CD4-positive, alpha-beta T cell treated with Interferon gamma for 1 hour (primary cell): Measurements from ENCODE around the gene ARRDC2.
A peak's percentile ranks its signal among the peaks of the same experiment; 100 is the strongest.
"Not testable (repeated sequence)": the region's sequence is repeated elsewhere in the genome, so short reads cannot be mapped to it uniquely, and the experiment has no call there.

Experiments used
- DNase-seq: peaks from one replicate; pipeline ENCODE4 v3.0.0-alpha.2; 2020

Gene ARRDC2

GRCh38 chr19:17993076-17993813, 14.7 kb upstream of the ARRDC2 start:
- no peak for DNase-seq

- peak; percentile 81 for DNase-seq
These were observed 11.1 kb upstream of the ARRDC2 start for GRCh38 chr19:17996826-17997316.

GRCh38 chr19:17997969-17998826, 9.8 kb upstream of the ARRDC2 start:
- DNase-seq = no peak

- no peak for DNase-seq
These were observed 9.2 kb upstream of the ARRDC2 start for GRCh38 chr19:17998827-17999150.

GRCh38 chr19:17999684-18000479, 8.1 kb upstream of the ARRDC2 start:
- DNase-seq = no peak

- DNase-seq = no peak
These were observed 7.5 kb upstream of the ARRDC2 start for GRCh38 chr19:18000480-18000914.

GRCh38 chr19:18000915-18001776, 6.8 kb upstream of the ARRDC2 start:
- peak; percentile 98 for DNase-seq

- DNase-seq = no peak
These were observed 6.1 kb upstream of the ARRDC2 start for GRCh38 chr19:18001777-18002345.

- peak; percentile 63 for DNase-seq
These were observed 5.6 kb upstream of the ARRDC2 start for GRCh38 chr19:18002347-18002850.

- DNase-seq = not testable (repeated sequence)
These were observed 2.2 kb upstream of the ARRDC2 start for GRCh38 chr19:18005750-18006149.

GRCh38 chr19:18007044-18007916, 690 bp upstream of the ARRDC2 start:
- DNase-seq = peak; percentile 76

GRCh38 chr19:18008814-18009213, 844 bp downstream of the ARRDC2 start:
- DNase-seq = no peak

GRCh38 chr19:18009412-18010066, 1.6 kb downstream of the ARRDC2 start:
- no peak for DNase-seq

GRCh38 chr19:18010149-18010548, 2.2 kb downstream of the ARRDC2 start:
- DNase-seq = no peak

- DNase-seq = no peak
These were observed 5.5 kb downstream of the ARRDC2 start for GRCh38 chr19:18013210-18014111.

GRCh38 chr19:18014197-18014596, 6.2 kb downstream of the ARRDC2 start:
- peak; percentile 53 for DNase-seq

- DNase-seq = no peak
These were observed 8.4 kb downstream of the ARRDC2 start for GRCh38 chr19:18016209-18016910.
